GM23338 (cell line): ENCODE results near the gene ADCY7. TPM values are rescaled to one million over a fixed set of nuclear protein-coding genes. Genes with fewer than 3 reads are reported as not detected.

Experiments
- ATAC-seq: fragments of 200-7000 bp; cut with Tn5 transposase; 3 replicates; pipeline ENCODE4 v1.9.1; 2020
- DNase-seq: peaks from one replicate; pipeline ENCODE4 v3.0.0-alpha.2; 2015; ENCODE audit warnings: low spot score
- H2AFZ ChIP-seq: fragments of 200-600 bp; sonication (generic); 2 replicates; pipeline ENCODE4 v1.8.0; 2016; ENCODE audit warnings: antibody characterized with exemption, mild to moderate bottlenecking, moderate library complexity
- H3F3A ChIP-seq: fragments of 200-600 bp; sonication (generic); replicated peaks from 2 replicates; pipeline ENCODE4 v1.8.0; 2017; ENCODE audit warnings: antibody characterized with exemption, mixed run types, low read depth
- H3K27ac ChIP-seq: fragments of 200-600 bp; sonication (generic); 2 replicates; pipeline ENCODE4 v1.6.1; 2016; ENCODE audit warnings: low read depth
- H3K27me3 ChIP-seq: fragments of 200-600 bp; sonication (generic); 2 replicates; pipeline ENCODE4 v1.8.0; 2016; ENCODE audit warnings: mild to moderate bottlenecking, mixed run types, moderate library complexity; ENCODE audit not compliant: insufficient read depth
- H3K36me3 ChIP-seq: fragments of 200-600 bp; sonication (generic); 2 replicates; pipeline ENCODE4 v1.8.0; 2016; ENCODE audit warnings: mild to moderate bottlenecking; ENCODE audit not compliant: insufficient read depth
- H3K4me1 ChIP-seq: fragments of 200-600 bp; sonication (generic); 2 replicates; pipeline ENCODE4 v1.8.0; 2016; ENCODE audit warnings: mild to moderate bottlenecking, moderate library complexity; ENCODE audit not compliant: insufficient read depth
- H3K4me2 ChIP-seq: fragments of 200-600 bp; sonication (generic); 2 replicates; pipeline ENCODE4 v1.7.1; 2017; ENCODE audit warnings: mixed run types
- H3K4me3 ChIP-seq: fragments of 200-600 bp; sonication (generic); 2 replicates; pipeline ENCODE4 v1.6.1; 2016; ENCODE audit warnings: mixed run types
- H3K79me2 ChIP-seq: fragments of 200-600 bp; sonication (generic); replicated peaks from 2 replicates; pipeline ENCODE4 v1.8.0; 2017; ENCODE audit warnings: mild to moderate bottlenecking; ENCODE audit not compliant: insufficient read depth
- H3K9me2 ChIP-seq: fragments of 200-600 bp; sonication (generic); 2 replicates; pipeline ENCODE4 v1.8.0; 2017; ENCODE audit not compliant: insufficient read depth
- H4K20me1 ChIP-seq: fragments of 200-600 bp; sonication (generic); replicated peaks from 2 replicates; pipeline ENCODE4 v1.8.0; 2017; ENCODE audit warnings: mild to moderate bottlenecking; ENCODE audit not compliant: insufficient read depth
- H3K27ac Mint-ChIP-seq: 2 replicates; pipeline ENCODE4 v1.8.0; 2020; ENCODE audit warnings: inconsistent platforms, mild to moderate bottlenecking, moderate library complexity, mixed read lengths
- H3K27me3 Mint-ChIP-seq: 3 replicates; pipeline ENCODE4 v1.8.0; 2022; ENCODE audit warnings: low read depth, mild to moderate bottlenecking, moderate library complexity, mixed read lengths, inconsistent platforms; ENCODE audit not compliant: insufficient read depth, poor library complexity
- H3K36me3 Mint-ChIP-seq: 3 replicates; pipeline ENCODE4 v1.8.0; 2021; ENCODE audit warnings: low read depth, mild to moderate bottlenecking, inconsistent platforms, moderate library complexity, mixed read lengths
- H3K4me1 Mint-ChIP-seq: 3 replicates; pipeline ENCODE4 v1.8.0; 2020; ENCODE audit warnings: mild to moderate bottlenecking, inconsistent platforms, mixed read lengths
- H3K4me3 Mint-ChIP-seq: 3 replicates; pipeline ENCODE4 v1.8.0; 2021; ENCODE audit warnings: moderate library complexity, mild to moderate bottlenecking, inconsistent platforms, mixed read lengths
- H3K9me3 Mint-ChIP-seq: 3 replicates; pipeline ENCODE4 v1.8.0; 2020; ENCODE audit warnings: moderate library complexity, mild to moderate bottlenecking, inconsistent platforms, mixed read lengths
- CREB1 ChIP-seq: fragments of 250-450 bp; sonication (Bioruptor Pico); IDR thresholded peaks from 2 replicates; pipeline ENCODE4 v1.5.0; 2020; ENCODE audit warnings: low read depth, mild to moderate bottlenecking, moderate library complexity
- ETS1 ChIP-seq: IDR thresholded peaks from 2 replicates; pipeline ENCODE4 v1.6.1; 2016; ENCODE audit warnings: antibody characterized with exemption
- EZH2 ChIP-seq: fragments of 200-600 bp; sonication (generic); IDR thresholded peaks from one replicate; pipeline ENCODE4 v1.8.0; 2017; ENCODE audit warnings: antibody characterized with exemption, mild to moderate bottlenecking, low read depth; ENCODE audit not compliant: unreplicated experiment
- EZH2phosphoT487 ChIP-seq: fragments of 200-600 bp; sonication (generic); IDR thresholded peaks from one replicate; pipeline ENCODE4 v1.8.1; 2018; ENCODE audit warnings: antibody characterized with exemption; ENCODE audit not compliant: unreplicated experiment
- JUNB ChIP-seq: IDR thresholded peaks from one replicate; pipeline ENCODE4 v1.6.1; 2016; ENCODE audit warnings: antibody characterized with exemption; ENCODE audit not compliant: unreplicated experiment
- NANOG ChIP-seq: IDR thresholded peaks from 2 replicates; pipeline ENCODE4 v1.6.1; 2016; ENCODE audit warnings: antibody characterized with exemption, borderline replicate concordance
- POLR2AphosphoS5 ChIP-seq: IDR thresholded peaks from 2 replicates; pipeline ENCODE4 v1.6.1; 2016; ENCODE audit warnings: antibody characterized with exemption, low read depth
- REST ChIP-seq: IDR thresholded peaks from one replicate; pipeline ENCODE4 v1.6.1; 2018; ENCODE audit warnings: antibody characterized with exemption; ENCODE audit not compliant: unreplicated experiment
- STAT1 ChIP-seq: IDR thresholded peaks from one replicate; pipeline ENCODE4 v1.6.1; 2016; ENCODE audit warnings: antibody characterized with exemption; ENCODE audit not compliant: unreplicated experiment
- ZNF114 ChIP-seq: fragments of 250-450 bp; sonication (Bioruptor Pico); IDR thresholded peaks from 2 replicates; pipeline ENCODE4 v1.5.0; 2020; ENCODE audit warnings: mild to moderate bottlenecking, moderate library complexity
- ZNF331 ChIP-seq: fragments of 250-450 bp; sonication (Bioruptor Pico); IDR thresholded peaks from 2 replicates; pipeline ENCODE4 v1.5.0; 2020; ENCODE audit warnings: low read depth, mild to moderate bottlenecking, moderate library complexity
- polyA plus RNA-seq: library from polyadenylated mRNA; unstranded; fragments of >200 nt; fragmentation: Nextera tagmentation; extraction: Ambion mirVana; gene quantifications from 2 replicates; pipeline ENCODE4 v1.2.1, GENCODE V29; 2016
- total RNA-seq: library from RNA; depleted of rRNA; stranded (reverse); fragments of >200 nt; shearing (Covaris generic); gene quantifications from 2 replicates; pipeline ENCODE4 v1.2.3, GENCODE V29; 2014
- TF ChIP-seq, protein P1 (sequence below): fragments of 250-450 bp; sonication (Bioruptor Pico); IDR thresholded peaks from 2 replicates; pipeline ENCODE4 v1.5.0; 2020; ENCODE audit warnings: mild to moderate bottlenecking, moderate library complexity
- TF ChIP-seq, protein P2 (sequence below), 2 experiments: fragments of 200-600 bp in 1 of 2; sonication (generic) in 1 of 2; conservative IDR thresholded peaks; 2 replicates each; pipeline versions ENCODE4 v1.5.1 to v1.6.1; 2016 to 2017; ENCODE audit warnings: antibody characterized with exemption in 2 of 2, low read depth in 2 of 2, mild to moderate bottlenecking in 2 of 2, moderate library complexity in 1 of 2

Gene ADCY7
- total and polyA plus RNA-seq, 2 experiments from 2014 or later = 2.4 to 10.5 TPM

- Histone ChIP-seq H3K27ac (no peak overlapping the region), H3K4me3 (no peak overlapping the region), H3K27me3 (no peaks in the 10 kb centered on the region), H3K9me2 (no peaks in the 10 kb centered on the region), H2AFZ (no peak overlapping the region), H3K4me2 (no peak overlapping the region), H4K20me1 (no peaks in the 10 kb centered on the region), H3K4me1 (no peaks in the 10 kb centered on the region), H3K36me3 (no peaks in the 10 kb centered on the region), H3K79me2 (no peaks in the 10 kb centered on the region), H3F3A (no peaks in the 10 kb centered on the region)
- TF ChIP-seq NANOG (no peak), REST (no peak), ZNF114 (CRISPR knock-in tag) (no peak), EZH2phosphoT487 (no peak), CREB1 (no peak), JUNB (no peak), EZH2 (no peak), ZNF331 (CRISPR knock-in tag) (no peak), ETS1 (no peak), STAT1 (no peak), POLR2AphosphoS5 (no peak)
- TF ChIP-seq, protein P1, sequence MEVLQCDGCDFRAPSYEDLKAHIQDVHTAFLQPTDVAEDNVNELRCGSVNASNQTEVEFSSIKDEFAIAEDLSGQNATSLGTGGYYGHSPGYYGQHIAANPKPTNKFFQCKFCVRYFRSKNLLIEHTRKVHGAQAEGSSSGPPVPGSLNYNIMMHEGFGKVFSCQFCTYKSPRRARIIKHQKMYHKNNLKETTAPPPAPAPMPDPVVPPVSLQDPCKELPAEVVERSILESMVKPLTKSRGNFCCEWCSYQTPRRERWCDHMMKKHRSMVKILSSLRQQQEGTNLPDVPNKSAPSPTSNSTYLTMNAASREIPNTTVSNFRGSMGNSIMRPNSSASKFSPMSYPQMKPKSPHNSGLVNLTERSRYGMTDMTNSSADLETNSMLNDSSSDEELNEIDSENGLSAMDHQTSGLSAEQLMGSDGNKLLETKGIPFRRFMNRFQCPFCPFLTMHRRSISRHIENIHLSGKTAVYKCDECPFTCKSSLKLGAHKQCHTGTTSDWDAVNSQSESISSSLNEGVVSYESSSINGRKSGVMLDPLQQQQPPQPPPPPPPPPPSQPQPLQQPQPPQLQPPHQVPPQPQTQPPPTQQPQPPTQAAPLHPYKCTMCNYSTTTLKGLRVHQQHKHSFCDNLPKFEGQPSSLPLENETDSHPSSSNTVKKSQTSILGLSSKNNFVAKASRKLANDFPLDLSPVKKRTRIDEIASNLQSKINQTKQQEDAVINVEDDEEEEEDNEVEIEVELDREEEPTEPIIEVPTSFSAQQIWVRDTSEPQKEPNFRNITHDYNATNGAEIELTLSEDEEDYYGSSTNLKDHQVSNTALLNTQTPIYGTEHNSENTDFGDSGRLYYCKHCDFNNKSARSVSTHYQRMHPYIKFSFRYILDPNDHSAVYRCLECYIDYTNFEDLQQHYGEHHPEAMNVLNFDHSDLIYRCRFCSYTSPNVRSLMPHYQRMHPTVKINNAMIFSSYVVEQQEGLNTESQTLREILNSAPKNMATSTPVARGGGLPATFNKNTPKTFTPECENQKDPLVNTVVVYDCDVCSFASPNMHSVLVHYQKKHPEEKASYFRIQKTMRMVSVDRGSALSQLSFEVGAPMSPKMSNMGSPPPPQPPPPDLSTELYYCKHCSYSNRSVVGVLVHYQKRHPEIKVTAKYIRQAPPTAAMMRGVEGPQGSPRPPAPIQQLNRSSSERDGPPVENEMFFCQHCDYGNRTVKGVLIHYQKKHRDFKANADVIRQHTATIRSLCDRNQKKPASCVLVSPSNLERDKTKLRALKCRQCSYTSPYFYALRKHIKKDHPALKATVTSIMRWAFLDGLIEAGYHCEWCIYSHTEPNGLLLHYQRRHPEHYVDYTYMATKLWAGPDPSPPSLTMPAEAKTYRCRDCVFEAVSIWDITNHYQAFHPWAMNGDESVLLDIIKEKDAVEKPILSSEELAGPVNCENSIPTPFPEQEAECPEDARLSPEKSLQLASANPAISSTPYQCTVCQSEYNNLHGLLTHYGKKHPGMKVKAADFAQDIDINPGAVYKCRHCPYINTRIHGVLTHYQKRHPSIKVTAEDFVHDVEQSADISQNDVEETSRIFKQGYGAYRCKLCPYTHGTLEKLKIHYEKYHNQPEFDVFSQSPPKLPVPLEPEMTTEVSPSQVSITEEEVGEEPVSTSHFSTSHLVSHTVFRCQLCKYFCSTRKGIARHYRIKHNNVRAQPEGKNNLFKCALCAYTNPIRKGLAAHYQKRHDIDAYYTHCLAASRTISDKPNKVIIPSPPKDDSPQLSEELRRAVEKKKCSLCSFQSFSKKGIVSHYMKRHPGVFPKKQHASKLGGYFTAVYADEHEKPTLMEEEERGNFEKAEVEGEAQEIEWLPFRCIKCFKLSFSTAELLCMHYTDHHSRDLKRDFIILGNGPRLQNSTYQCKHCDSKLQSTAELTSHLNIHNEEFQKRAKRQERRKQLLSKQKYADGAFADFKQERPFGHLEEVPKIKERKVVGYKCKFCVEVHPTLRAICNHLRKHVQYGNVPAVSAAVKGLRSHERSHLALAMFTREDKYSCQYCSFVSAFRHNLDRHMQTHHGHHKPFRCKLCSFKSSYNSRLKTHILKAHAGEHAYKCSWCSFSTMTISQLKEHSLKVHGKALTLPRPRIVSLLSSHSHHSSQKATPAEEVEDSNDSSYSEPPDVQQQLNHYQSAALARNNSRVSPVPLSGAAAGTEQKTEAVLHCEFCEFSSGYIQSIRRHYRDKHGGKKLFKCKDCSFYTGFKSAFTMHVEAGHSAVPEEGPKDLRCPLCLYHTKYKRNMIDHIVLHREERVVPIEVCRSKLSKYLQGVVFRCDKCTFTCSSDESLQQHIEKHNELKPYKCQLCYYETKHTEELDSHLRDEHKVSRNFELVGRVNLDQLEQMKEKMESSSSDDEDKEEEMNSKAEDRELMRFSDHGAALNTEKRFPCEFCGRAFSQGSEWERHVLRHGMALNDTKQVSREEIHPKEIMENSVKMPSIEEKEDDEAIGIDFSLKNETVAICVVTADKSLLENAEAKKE = no peak
- TF ChIP-seq, protein P2, sequence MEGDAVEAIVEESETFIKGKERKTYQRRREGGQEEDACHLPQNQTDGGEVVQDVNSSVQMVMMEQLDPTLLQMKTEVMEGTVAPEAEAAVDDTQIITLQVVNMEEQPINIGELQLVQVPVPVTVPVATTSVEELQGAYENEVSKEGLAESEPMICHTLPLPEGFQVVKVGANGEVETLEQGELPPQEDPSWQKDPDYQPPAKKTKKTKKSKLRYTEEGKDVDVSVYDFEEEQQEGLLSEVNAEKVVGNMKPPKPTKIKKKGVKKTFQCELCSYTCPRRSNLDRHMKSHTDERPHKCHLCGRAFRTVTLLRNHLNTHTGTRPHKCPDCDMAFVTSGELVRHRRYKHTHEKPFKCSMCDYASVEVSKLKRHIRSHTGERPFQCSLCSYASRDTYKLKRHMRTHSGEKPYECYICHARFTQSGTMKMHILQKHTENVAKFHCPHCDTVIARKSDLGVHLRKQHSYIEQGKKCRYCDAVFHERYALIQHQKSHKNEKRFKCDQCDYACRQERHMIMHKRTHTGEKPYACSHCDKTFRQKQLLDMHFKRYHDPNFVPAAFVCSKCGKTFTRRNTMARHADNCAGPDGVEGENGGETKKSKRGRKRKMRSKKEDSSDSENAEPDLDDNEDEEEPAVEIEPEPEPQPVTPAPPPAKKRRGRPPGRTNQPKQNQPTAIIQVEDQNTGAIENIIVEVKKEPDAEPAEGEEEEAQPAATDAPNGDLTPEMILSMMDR (conservative IDR thresholded peaks at IDR 0.05; ENCODE audit: low read depth in 2 of 2) = no peak
- Mint-ChIP-seq H3K27ac (no peak overlapping the region), H3K27me3 (peaks cover 7% of the 10 kb centered on the region), H3K4me1 (no peaks in the 10 kb centered on the region), H3K9me3 (no peaks in the 10 kb centered on the region; the same call in 2 of the 3 replicates), H3K4me3 (no peak overlapping the region), H3K36me3 (no peaks in the 10 kb centered on the region)
- ATAC-seq (no peak), DNase-seq (no peak)
Observed at GRCh38 chr16:50302472-50303005, 36.2 kb downstream of the ADCY7 start.
